Activated CD8-positive, alpha-beta memory T cell treated with anti-CD3 and anti-CD28 coated beads, Interleukin-2, amount 50 U/mL, for 48 hours (primary cell): ENCODE results near the gene MRPS27.
A peak's percentile ranks its signal among the peaks of the same experiment; 100 is the strongest.
"Not testable (repeated sequence)": the region's sequence is repeated elsewhere in the genome, so short reads cannot be mapped to it uniquely, and the experiment has no call there.

Experiments
- DNase-seq: peaks from one replicate; pipeline ENCODE4 v3.0.0-alpha.2; 2020

MRPS27 gene

GRCh38 chr5:72325566-72326305, 5.7 kb upstream of the MRPS27 start:
- no peak for DNase-seq

- DNase-seq, result no peak
Measured at GRCh38 chr5:72324189-72324825, 4.3 kb upstream of the MRPS27 start.

- peak; percentile 74 for DNase-seq
Measured at GRCh38 chr5:72319435-72319975, 535 bp downstream of the MRPS27 start.

- no peak for DNase-seq
Measured at GRCh38 chr5:72314571-72315172, 5.4 kb downstream of the MRPS27 start.

- DNase-seq, result no peak
Measured at GRCh38 chr5:72313141-72313540, 6.9 kb downstream of the MRPS27 start.

- no peak for DNase-seq
Measured at GRCh38 chr5:72308853-72309191, 11.2 kb downstream of the MRPS27 start.

GRCh38 chr5:72307968-72308852, 11.8 kb downstream of the MRPS27 start:
- peak; percentile 96 for DNase-seq

GRCh38 chr5:72307573-72307967, 12.5 kb downstream of the MRPS27 start:
- no peak for DNase-seq

- DNase-seq, result no peak
Measured at GRCh38 chr5:72305194-72306142, 14.6 kb downstream of the MRPS27 start.

GRCh38 chr5:72302171-72302570, 17.9 kb downstream of the MRPS27 start:
- DNase-seq, result no peak

- no peak for DNase-seq
Measured at GRCh38 chr5:72301557-72301956, 18.5 kb downstream of the MRPS27 start.

GRCh38 chr5:72300590-72301339, 19.3 kb downstream of the MRPS27 start:
- DNase-seq, result no peak

- DNase-seq, result no peak
Measured at GRCh38 chr5:72298711-72299110, 21.3 kb downstream of the MRPS27 start.

GRCh38 chr5:72298136-72298535, 21.9 kb downstream of the MRPS27 start:
- not testable (repeated sequence) for DNase-seq

GRCh38 chr5:72296256-72296655, 23.8 kb downstream of the MRPS27 start:
- DNase-seq, result no peak

- no peak for DNase-seq
Measured at GRCh38 chr5:72295539-72295938, 24.5 kb downstream of the MRPS27 start.

- DNase-seq, result no peak
Measured at GRCh38 chr5:72294473-72294872, 25.6 kb downstream of the MRPS27 start.

GRCh38 chr5:72293495-72294055, 26.5 kb downstream of the MRPS27 start:
- no peak for DNase-seq

- no peak for DNase-seq
Measured at GRCh38 chr5:72292411-72292810, 27.6 kb downstream of the MRPS27 start.

- no peak for DNase-seq
Measured at GRCh38 chr5:72291601-72292000, 28.4 kb downstream of the MRPS27 start.
